Lower lobe of right lung (tissue), 2 donors: ENCODE data around the gene PADI4. TPM values are rescaled to one million over a fixed set of nuclear protein-coding genes. Genes with fewer than 3 reads are reported as not detected.
A peak's percentile ranks its signal among the peaks of the same experiment; 100 is the strongest.

ENCODE experiments used
- ATAC-seq, 2 donors: fragments of 200-7000 bp; cut with Tn5 transposase; one replicate each; pipeline ENCODE4 v1.9.1; 2020 to 2022; ENCODE audit warnings: mild to moderate bottlenecking in 2 of 2, moderate library complexity in 2 of 2
- DNase-seq: peaks from one replicate; pipeline ENCODE4 v3.0.0-alpha.2; 2020
- H3K27ac ChIP-seq: fragments of 200-600 bp; one replicate; pipeline ENCODE4 v1.8.0; 2022
- H3K27me3 ChIP-seq: fragments of 200-600 bp; one replicate; pipeline ENCODE4 v1.8.0; 2022; ENCODE audit warnings: low read depth
- H3K36me3 ChIP-seq: fragments of 200-600 bp; one replicate; pipeline ENCODE4 v1.8.0; 2022; ENCODE audit warnings: mild to moderate bottlenecking
- H3K4me1 ChIP-seq: fragments of 200-600 bp; one replicate; pipeline ENCODE4 v1.8.0; 2022
- H3K4me3 ChIP-seq: fragments of 200-600 bp; one replicate; pipeline ENCODE4 v1.8.0; 2022; ENCODE audit warnings: mild to moderate bottlenecking
- H3K9me3 ChIP-seq: fragments of 200-600 bp; one replicate; pipeline ENCODE4 v1.8.0; 2022
- intact Hi-C: fragments of 100-400 bp; cut with DNase I; formaldehyde crosslinking; loops from one replicate; pipeline ENCODE4 v1.11.0; 2022
- total RNA-seq: library from RNA; stranded (reverse); fragmentation: NEBNext Ultra II Directional; extraction: Animal tissue kit (Norgen Biotek cat#: 25700); gene quantifications from one replicate; pipeline ENCODE4 v1.2.1, GENCODE V29; 2021
- TF ChIP-seq, protein P1 (sequence below): fragments of 200-600 bp; IDR thresholded peaks from one replicate; pipeline ENCODE4 v1.8.0; 2022; ENCODE audit warnings: antibody characterized with exemption, mild to moderate bottlenecking
- donor health status: DM: no; HTN: yes; CAD: no; lungs with severe emphysema.

The PADI4 gene
- total RNA-seq, 1 donor from 2014 or later, result 7.2 TPM

DNA sequence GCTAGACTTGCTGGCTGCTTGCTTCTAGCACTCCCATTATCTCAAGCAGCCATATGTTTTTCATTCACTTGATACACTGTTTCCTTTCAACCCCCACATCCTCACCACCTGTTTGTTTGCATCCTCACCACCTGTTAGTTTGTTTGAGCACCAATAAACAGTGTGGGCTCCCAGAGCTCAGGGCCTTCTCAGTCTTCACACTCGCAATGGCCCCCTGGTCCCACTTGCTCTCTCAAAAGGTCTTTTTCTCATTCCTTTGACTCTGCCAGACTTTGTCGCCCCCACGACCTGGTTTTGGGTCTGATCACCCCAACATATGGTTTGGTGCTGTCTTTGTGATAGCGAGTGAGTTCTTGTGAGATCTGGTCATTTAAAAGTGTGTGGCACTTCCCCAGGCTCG is 6.2 kb upstream of the PADI4 start:
- DNase-seq, result no peak

DNA sequence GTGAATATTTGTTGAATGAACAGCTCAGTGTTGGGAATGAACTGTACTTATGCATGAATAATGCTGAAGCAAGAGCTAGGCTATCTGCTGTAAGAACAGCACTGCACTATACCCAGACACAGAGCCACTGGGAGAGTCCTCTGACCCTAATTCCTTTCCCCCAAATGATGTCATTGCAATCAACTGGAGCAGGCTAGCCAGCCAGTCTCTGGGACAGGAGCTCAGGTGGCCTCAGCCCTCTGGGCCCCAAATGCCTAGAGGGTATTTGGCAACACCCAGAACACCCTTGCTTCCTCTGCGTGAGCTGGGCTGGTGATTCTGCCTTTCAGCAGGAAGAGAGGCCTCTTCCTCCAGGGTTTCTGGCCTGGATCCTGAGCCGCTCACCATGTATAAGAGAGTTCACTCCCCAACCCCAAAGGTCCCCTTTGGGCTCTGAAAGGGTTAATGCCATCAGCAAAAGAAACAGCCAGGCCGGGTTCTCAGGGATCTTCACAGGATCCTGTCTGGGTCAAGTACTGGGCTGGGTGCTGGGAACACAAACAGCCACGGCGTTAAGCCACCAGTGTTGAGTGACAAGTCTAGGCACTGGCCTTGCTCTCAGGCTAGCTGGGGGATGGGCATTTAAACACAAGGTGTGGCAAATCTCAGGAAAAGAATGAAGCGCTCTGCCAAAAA is 3.7 kb upstream of the PADI4 start:
- no peak for DNase-seq
- peak in 1 of 2 donors; percentile 57 for ATAC-seq
- peaks cover 13% of the 10 kb centered on the region for H3K27me3 ChIP-seq
- no peaks in the 10 kb centered on the region for H3K4me1 ChIP-seq
- H3K9me3 ChIP-seq, result peaks cover 13% of the 10 kb centered on the region
- H3K27ac ChIP-seq, result no peak overlapping the region
- TF ChIP-seq, protein P1, sequence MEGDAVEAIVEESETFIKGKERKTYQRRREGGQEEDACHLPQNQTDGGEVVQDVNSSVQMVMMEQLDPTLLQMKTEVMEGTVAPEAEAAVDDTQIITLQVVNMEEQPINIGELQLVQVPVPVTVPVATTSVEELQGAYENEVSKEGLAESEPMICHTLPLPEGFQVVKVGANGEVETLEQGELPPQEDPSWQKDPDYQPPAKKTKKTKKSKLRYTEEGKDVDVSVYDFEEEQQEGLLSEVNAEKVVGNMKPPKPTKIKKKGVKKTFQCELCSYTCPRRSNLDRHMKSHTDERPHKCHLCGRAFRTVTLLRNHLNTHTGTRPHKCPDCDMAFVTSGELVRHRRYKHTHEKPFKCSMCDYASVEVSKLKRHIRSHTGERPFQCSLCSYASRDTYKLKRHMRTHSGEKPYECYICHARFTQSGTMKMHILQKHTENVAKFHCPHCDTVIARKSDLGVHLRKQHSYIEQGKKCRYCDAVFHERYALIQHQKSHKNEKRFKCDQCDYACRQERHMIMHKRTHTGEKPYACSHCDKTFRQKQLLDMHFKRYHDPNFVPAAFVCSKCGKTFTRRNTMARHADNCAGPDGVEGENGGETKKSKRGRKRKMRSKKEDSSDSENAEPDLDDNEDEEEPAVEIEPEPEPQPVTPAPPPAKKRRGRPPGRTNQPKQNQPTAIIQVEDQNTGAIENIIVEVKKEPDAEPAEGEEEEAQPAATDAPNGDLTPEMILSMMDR, result no peak
- H3K36me3 ChIP-seq, result no peaks in the 10 kb centered on the region
- H3K4me3 ChIP-seq, result no peak overlapping the region
- intact Hi-C loops, result no loop called here

More for the DNA sequence above, 6.2 kb upstream of the PADI4 start:
- Histone ChIP-seq H3K27ac (no peak overlapping the region), H3K9me3 (peaks cover 13% of the 10 kb centered on the region), H3K36me3 (no peaks in the 10 kb centered on the region), H3K4me3 (no peak overlapping the region), H3K27me3 (no peaks in the 10 kb centered on the region), H3K4me1 (no peaks in the 10 kb centered on the region)
- TF ChIP-seq, protein P1, result no peak
- ATAC-seq, result no peak
- intact Hi-C loops, result no loop called here

DNA sequence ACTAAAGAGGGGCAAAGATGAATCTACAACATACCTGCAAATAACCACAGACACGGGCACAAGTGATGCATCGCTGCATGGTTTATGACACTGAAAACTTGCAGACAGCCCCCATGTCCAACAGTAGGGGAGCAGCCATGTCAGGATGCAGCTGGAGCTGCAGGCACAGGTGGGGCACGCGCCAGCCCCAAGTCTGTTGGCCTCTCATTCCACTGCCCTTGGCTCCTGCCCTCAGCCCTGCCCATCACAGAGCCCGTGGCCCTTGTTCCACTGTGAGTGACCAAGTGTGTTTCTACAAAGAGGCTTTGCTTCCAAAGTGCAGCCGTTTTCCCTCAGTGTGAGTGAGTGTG is 3.2 kb upstream of the PADI4 start:
- DNase-seq, result no peak
- TF ChIP-seq, protein P1, result no peak
- Histone ChIP-seq H3K9me3 (peaks cover 13% of the 10 kb centered on the region), H3K4me3 (no peak overlapping the region), H3K27me3 (peaks cover 17% of the 10 kb centered on the region), H3K36me3 (no peaks in the 10 kb centered on the region), H3K4me1 (no peaks in the 10 kb centered on the region), H3K27ac (no peak overlapping the region)
- intact Hi-C loops, result no loop called here
- ATAC-seq, result no peak

DNA sequence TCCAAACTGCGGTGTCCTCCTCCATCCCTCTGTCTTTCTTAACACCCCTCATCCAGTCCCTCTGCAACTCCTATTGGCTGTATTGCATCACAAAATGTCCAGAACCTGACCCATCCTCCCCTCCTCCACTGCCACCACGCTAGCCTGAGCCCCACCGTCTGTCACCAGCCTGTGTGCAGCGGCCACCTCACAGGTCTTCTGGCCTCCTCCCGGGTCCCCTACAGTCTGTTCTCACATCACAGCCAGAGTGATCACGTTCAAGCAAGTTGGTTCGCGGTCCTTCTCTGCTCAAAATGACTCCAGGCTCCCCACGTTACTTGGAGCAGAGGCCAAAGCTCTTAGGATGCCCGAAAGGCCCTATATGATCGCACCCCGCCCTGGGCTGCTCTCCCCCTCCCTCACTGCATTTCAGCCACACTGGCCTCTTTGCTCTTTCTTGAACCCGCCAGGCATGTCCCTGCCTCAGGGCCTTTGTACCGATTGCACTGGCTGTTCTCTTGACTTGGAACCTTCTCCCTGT is 2.4 kb upstream of the PADI4 start:
- TF ChIP-seq, protein P1, result no peak
- intact Hi-C loops, result no loop called here
- ATAC-seq, result no peak
- DNase-seq, result no peak
- Histone ChIP-seq H3K36me3 (no peaks in the 10 kb centered on the region), H3K27ac (no peak overlapping the region), H3K4me1 (no peaks in the 10 kb centered on the region), H3K4me3 (no peak overlapping the region), H3K9me3 (peaks cover 13% of the 10 kb centered on the region), H3K27me3 (peaks cover 24% of the 10 kb centered on the region)

DNA sequence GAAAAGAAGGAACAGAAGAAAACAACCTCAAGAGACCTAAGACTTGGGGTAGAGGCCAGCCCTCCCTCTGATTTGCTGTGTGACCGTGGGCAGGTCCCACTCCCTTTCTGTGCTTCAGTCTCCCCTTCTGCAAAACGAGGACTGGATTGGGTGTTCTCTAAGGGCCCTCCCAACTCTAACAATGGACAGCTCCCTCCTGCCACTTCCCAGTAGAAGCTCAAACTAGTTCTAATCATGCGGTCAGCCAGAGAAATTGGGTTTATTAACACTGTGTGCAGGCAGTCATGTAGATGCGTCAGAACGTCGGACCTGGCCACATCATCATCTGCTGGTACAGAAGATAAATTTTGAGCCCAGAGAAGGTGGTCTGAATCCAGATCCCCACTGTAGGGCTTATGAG is 1.6 kb upstream of the PADI4 start:
- no peaks in the 10 kb centered on the region for H3K4me1 ChIP-seq
- intact Hi-C loops, result no loop called here

More for the DNA sequence above, 1.6 kb upstream of the PADI4 start:
- DNase-seq (no peak), ATAC-seq (no peak)
- Histone ChIP-seq H3K9me3 (peaks cover 13% of the 10 kb centered on the region), H3K36me3 (no peaks in the 10 kb centered on the region), H3K4me3 (no peak overlapping the region), H3K27me3 (peaks cover 29% of the 10 kb centered on the region), H3K27ac (no peak overlapping the region)
- TF ChIP-seq, protein P1, result no peak
